Stimulated activated CD4-positive, alpha-beta T cell treated with anti-CD3 and anti-CD28 coated beads, Interleukin-12 subunit alpha, Interleukin-12 subunit beta, amount 100 ng/mL, for 48 hours (primary cell): ENCODE measurements around the gene TTC39A.

Experiments
- DNase-seq, 3 donors: peaks; one replicate each; pipeline ENCODE4 v3.0.0-alpha.2; 2020; ENCODE audit warnings: low read depth in 2 of 3, low spot score in 1 of 3

The TTC39A gene

DNA sequence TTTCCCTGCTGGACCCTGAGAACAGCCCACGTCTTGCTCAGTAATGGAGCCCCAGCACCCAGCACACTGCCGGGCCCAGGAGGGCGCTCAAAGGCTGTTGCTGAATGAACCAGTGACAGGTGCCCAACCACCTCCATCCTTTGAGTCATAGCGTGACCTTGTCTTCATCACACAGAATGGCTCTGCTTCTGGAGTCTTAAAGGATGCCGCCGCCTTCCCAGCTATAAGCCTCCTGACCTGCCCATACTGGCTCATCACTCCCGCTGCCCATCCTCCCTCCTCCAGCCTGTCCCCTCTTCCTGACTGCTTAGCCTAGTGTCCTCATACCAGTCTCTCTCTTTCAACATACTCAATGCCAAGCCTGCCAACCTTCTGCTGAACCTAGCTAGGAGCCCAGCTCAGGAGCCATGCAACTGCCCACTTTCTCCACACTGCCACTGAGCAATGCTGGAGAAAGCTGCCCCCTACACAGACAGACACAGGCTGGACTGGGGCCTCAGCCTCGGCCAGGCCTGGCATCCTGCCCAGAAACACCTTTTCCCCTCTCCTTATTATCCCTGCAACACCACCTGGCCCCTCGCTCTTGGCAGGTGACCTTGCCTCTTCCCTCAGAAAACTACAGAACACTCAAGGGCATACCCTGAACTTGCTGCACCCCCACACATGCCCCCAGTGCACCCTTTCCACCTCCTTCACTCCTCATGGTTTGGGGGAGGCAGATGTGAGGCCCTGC, 14.1 kb downstream of the TTC39A start:
- DNase-seq, result no peak

GRCh38 chr1:51314974-51315373, 15.4 kb downstream of the TTC39A start:
- DNase-seq, result no peak

DNA sequence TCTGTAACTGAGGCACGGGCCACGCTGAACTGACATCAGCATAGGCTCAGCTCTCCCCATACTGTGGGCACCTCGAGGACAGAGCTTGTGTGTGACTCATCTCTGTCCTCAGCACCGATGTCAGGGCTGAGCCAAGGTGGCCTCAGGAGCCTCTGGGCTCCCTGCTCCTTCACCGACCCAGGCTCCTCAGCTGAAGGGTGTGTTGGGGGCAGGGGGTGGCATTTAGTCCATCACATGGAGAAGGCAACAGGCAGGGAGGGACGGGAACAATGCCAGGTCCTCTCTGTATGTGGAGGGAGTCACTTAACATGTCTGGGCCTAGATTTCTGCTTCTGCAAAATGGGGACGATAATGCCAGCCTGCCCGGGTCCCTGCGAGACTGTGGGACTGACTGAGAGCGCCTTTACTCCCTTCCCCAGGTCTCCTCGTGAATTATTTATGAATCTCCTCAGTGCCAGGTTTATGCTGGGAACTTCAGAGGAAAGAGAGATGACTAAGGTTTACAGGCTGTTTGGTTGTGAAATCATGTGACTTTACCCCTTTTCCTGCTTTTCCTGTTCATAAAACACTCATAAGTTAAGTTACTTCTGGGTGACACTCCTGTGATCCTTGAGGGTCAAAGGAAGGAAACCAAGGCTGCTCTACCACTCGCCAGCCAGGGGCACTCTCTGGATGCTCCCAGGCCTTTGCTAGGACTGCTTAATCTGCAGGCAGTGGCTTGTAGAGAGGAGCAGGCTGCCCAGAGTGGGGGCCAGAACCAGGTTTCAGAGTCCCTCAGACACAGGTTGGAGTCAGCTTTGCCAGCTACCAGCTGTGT, 16.2 kb downstream of the TTC39A start:
- no peak for DNase-seq

GRCh38 chr1:51313268-51313852, 17.0 kb downstream of the TTC39A start:
- no peak for DNase-seq

DNA sequence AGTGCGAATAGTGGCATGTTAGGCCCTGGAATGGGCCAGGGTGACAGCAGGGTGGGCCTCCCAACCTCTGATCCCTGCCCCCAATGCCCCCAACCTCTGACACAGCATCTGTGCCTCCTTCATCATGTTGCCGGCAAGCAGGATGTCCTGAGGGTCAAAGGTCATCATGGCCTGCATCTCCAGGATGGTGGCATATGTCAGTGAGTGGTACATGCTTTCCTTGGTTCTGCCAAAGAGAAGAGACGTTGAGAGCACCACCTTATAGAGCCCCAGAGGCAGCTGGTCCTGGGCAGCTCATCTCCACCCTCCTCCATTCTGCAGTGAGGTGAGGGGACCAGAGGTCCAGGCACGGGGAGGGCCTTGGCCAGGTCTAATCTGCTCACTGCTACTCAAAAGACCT, 17.6 kb downstream of the TTC39A start:
- no peak for DNase-seq

DNA sequence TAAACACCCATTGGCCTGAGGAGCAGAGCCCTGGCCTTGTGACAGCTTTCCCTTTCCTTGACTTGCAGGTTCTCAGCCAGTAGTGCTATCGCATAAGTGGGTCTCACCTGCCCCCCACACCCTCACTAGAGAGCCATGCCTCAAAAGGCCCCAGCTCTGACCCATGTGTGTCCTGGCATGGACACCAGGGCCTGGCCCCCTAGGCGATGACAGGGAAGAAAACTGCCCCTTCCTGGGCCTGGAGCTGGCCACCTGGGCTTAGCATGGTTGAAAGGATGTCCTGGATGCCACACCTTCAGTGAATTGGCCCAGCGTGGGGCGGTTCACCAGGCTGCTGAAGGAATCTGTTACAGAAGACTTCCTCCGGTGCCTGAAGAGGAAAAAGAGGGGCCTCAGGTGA, 18.5 kb downstream of the TTC39A start:
- no peak for DNase-seq

GRCh38 chr1:51310871-51311613, 19.3 kb downstream of the TTC39A start:
- DNase-seq, result no peak

DNA sequence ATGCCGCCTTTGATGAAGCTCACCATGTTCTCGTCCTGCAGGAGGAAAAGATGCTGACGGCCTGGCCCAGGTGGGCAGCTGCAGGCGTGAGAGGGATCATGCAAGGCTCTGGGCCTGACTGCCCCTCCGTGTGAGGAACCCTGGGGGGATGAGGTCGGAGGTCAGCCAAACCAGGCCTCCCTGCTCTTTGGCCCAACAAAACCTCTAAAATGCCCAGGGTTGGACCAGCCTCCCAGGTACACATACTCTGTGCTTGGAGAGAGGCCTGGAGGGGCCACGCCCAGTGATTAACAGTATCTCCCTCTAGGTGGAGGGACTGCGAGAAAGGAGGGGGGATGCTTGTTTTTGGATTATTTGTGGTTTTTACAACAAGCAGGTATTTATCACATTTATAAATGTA, 21.1 kb downstream of the TTC39A start:
- no peak for DNase-seq

GRCh38 chr1:51308636-51309035, 21.7 kb downstream of the TTC39A start:
- DNase-seq, result no peak

- DNase-seq, result no peak
These were observed 23.4 kb downstream of the TTC39A start for GRCh38 chr1:51306950-51307349.

GRCh38 chr1:51305371-51305823, 25.0 kb downstream of the TTC39A start:
- no peak for DNase-seq

GRCh38 chr1:51304360-51304759, 26.0 kb downstream of the TTC39A start:
- DNase-seq, result no peak

- DNase-seq, result peak in 1 of 3 donors; percentile 34
These were observed 26.6 kb downstream of the TTC39A start for GRCh38 chr1:51303751-51304251.

GRCh38 chr1:51303315-51303714, 27.0 kb downstream of the TTC39A start:
- no peak for DNase-seq

DNA sequence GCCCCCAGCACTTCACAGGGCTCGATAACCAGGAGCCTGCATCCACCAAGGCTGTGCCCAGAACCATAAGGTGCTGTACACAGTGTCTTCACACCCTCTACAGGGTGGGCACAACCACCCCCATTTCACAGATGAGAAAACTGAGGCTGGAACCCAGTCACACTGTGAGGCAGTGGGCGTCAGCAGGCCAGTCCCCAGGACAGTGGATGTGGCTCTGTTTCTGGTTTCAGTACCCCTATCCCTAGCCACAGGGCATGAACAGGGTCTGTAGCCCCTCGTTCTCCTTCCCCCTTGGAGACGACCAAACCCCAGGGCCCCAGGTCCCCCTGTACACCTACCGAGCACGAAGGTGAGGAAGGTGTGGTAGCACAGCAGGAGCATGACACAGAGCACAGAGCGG, 27.6 kb downstream of the TTC39A start:
- no peak for DNase-seq

- DNase-seq, result no peak
These were observed 28.1 kb downstream of the TTC39A start for GRCh38 chr1:51302270-51302669.

DNA sequence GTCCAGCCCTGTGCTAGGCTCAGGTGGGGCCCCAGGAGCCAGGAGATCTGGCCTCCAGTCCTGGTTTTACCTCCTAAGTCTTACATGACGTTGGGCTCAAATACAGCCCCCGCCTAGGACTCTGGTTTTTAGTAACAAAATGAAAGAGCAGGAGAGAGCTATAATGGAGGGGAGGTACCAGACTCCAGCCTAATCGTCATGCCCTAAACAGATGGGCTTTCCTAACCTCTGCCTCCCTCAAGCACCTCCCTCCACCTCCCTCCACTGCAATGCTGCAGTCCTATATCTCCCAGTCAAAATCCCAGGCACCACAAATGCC, 28.6 kb downstream of the TTC39A start:
- no peak for DNase-seq

- no peak for DNase-seq
These were observed 29.1 kb downstream of the TTC39A start for GRCh38 chr1:51301152-51301843.

GRCh38 chr1:51299981-51300670, 30.2 kb downstream of the TTC39A start:
- DNase-seq, result no peak

GRCh38 chr1:51299185-51299885, 31.0 kb downstream of the TTC39A start:
- DNase-seq, result no peak
